Endothelial cell of umbilical vein (primary cell): Measurements from ENCODE around the gene STAG1.

Experiments
- EZH2 ChIP-seq: IDR thresholded peaks from 2 replicates; pipeline ENCODE4 v1.6.1; 2012; ENCODE audit warnings: borderline replicate concordance, low read depth, mild to moderate bottlenecking, moderate library complexity, low read length, inconsistent platforms; ENCODE audit not compliant: severe bottlenecking
- JUN ChIP-seq: IDR thresholded peaks from 2 replicates; pipeline ENCODE4 v1.6.1; 2011; ENCODE audit warnings: borderline replicate concordance, low read depth; ENCODE audit not compliant: insufficient read length, insufficient read depth
- POLR2A ChIP-seq: IDR thresholded peaks from 2 replicates; pipeline ENCODE4 v1.6.1; 2012; ENCODE audit warnings: low read depth, mild to moderate bottlenecking, control low read depth, low read length
- POLR2AphosphoS5 ChIP-seq: IDR thresholded peaks from 2 replicates; pipeline ENCODE4 v1.6.1; 2012; ENCODE audit warnings: low read depth, mild to moderate bottlenecking, control low read depth, low read length, moderate library complexity; ENCODE audit not compliant: insufficient read depth
- TF ChIP-seq, protein P1 (sequence below), 2 donors: IDR thresholded peaks; 1 replicate in 1 of 2; 2 replicates in 1 of 2; pipeline ENCODE4 v1.5.1; 2011; ENCODE audit warnings: low read length in 2 of 2, mild to moderate bottlenecking in 2 of 2, moderate library complexity in 2 of 2, control low read depth in 1 of 2, inconsistent platforms in 1 of 2, low read depth in 1 of 2; ENCODE audit not compliant: insufficient read depth in 1 of 2; ENCODE audit errors: extremely low read depth in 1 of 2
- TF ChIP-seq, protein P2 (sequence below): IDR thresholded peaks from 2 replicates; pipeline ENCODE4 v1.6.1; 2011; ENCODE audit not compliant: insufficient read depth, insufficient read length

DNA sequence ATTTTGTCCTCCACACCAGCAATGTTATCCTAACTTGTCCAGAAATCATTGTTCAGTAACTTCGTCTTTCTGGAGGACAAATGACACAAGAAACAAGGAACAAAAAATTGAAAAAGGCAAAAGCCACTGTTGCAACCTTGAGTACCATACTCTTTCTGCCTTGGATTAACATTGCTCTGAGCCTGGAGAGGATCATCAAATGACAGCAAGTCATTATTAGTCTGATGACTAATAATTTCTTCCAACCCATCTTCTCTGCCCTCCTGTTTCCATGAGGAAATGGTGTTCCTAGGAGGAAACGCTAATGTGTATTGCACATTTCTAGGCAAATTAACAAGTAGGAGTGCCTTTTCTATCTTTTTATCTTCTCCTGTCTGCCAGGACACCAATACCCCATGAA, 348.1 kb downstream of the STAG1 start:
- TF ChIP-seq, protein P1, sequence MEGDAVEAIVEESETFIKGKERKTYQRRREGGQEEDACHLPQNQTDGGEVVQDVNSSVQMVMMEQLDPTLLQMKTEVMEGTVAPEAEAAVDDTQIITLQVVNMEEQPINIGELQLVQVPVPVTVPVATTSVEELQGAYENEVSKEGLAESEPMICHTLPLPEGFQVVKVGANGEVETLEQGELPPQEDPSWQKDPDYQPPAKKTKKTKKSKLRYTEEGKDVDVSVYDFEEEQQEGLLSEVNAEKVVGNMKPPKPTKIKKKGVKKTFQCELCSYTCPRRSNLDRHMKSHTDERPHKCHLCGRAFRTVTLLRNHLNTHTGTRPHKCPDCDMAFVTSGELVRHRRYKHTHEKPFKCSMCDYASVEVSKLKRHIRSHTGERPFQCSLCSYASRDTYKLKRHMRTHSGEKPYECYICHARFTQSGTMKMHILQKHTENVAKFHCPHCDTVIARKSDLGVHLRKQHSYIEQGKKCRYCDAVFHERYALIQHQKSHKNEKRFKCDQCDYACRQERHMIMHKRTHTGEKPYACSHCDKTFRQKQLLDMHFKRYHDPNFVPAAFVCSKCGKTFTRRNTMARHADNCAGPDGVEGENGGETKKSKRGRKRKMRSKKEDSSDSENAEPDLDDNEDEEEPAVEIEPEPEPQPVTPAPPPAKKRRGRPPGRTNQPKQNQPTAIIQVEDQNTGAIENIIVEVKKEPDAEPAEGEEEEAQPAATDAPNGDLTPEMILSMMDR (IDR thresholded peaks at IDR 0.05; ENCODE audit: extremely low read depth in 1 of 2, insufficient read depth in 1 of 2, low read depth in 1 of 2, low read length in 2 of 2) = no peak
- TF ChIP-seq POLR2A (no peak), EZH2 (no peak), POLR2AphosphoS5 (no peak), JUN (no peak)
- TF ChIP-seq, protein P2, sequence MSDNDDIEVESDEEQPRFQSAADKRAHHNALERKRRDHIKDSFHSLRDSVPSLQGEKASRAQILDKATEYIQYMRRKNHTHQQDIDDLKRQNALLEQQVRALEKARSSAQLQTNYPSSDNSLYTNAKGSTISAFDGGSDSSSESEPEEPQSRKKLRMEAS = no peak
